ENCODE data around the gene NTN1.
A peak's percentile ranks its signal among the peaks of the same experiment; 100 is the strongest.
"Not testable (repeated sequence)": the region's sequence is repeated elsewhere in the genome, so short reads cannot be mapped to it uniquely, and the experiment has no call there.

Gene NTN1

GRCh38 chr17:9021158-9021991 is at the start of gene NTN1:
TSS of gene NTN1 (plus strand) at chr17:9021510. CDS start at chr17:9022374, 864 bp downstream.
- peak in 1 of 2 experiments; percentile 4 for DNase-seq (ENCODE audit: low read depth in 2 of 2)

- no peak for DNase-seq (ENCODE audit: low read depth in 2 of 2)
These were observed 46.1 kb upstream of the NTN1 start for GRCh38 chr17:8975091-8975725.

DNA sequence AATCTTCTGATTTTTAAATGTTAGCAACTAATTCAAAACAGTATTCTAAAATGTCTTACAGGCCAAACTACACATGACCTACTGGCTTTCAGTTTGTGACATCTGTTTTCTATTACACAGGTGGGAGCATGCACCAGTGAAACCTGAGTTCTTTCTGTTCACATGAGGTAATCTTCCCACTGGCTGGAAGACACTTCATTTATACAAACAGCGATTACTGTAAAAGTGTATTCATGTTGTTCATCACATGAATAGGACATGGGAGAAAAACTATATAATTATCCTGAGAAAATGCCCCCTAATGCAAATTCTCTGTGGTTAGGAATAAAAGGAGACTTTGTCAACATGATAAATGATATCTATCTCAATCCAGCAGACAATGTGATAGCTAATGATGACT is 44.7 kb upstream of the NTN1 start:
- no peak for DNase-seq (ENCODE audit: low read depth in 2 of 2)

GRCh38 chr17:8979715-8980114 is 41.6 kb upstream of the NTN1 start:
- no peak for DNase-seq (ENCODE audit: low read depth in 2 of 2)

DNA sequence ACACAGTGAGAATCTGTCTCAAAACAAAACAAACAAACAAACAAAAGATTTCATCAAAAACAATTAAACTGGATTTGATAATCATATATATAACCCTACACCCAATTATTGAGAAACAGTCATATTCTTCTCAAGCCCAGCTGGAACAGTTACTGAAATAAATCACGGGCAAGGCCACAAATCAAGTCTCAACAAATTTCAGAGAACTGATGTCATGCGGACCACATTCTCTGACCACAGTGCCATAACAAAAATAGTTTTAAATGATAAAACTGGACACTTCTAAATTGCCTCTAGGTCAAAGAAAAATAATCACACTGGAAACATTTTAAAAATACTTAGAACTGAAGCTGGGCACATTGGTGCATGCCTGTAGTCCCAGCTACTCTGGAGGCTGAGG is 39.9 kb upstream of the NTN1 start:
- no peak for DNase-seq (ENCODE audit: low read depth in 2 of 2)

- not testable (repeated sequence) for DNase-seq (ENCODE audit: low read depth in 2 of 2)
These were observed 37.1 kb upstream of the NTN1 start for GRCh38 chr17:8984225-8984624.

DNA sequence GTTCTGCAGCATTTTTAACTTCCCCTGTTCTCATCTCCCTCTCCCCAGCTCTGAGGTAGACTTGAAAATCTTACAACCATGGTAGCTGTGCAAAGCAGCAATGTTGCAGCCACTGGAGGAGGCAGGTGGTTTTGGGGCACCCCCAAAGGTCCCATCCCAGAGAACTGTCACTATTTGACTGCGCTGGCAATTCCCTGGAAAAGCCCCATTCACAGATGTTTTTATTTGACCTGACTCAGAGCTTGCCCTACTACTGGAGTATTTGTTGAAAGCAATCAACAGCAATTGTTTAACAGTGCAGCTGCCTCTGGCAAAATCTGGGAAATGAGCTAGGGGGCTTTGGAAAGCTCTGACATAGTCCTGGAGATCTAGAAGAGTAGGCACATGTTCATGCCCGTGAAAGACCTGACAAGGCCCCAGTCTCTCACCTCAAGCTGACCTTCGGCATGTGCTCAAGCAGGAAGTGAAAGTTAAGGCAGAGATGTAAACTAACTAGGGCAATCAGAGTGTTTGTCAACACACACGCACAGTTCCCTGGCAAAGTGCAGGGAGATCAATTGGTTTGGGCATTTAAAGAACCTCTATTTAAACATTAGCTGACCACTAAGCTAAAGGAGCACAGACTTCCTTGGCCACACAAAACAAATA is 36.1 kb upstream of the NTN1 start:
- no peak for DNase-seq (ENCODE audit: low read depth in 2 of 2)

DNA sequence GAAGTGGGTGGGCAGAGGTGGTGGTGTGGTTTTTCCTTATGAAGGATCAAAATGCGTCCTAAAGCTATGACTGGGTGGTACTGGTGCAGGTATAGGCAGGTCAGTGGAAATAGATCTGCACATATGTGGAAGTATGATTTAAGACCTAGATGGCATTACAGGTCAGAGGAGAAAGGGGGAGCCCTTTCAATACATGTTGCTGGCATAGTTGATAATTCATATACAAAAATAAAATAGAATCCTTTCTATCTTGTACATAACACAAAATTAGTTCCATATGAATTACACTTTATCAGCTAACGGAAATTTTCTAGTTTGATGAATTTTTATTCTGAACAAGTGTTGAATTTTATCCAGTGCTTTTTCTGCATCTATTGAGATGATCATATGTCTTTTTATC is 35.0 kb upstream of the NTN1 start:
- no peak for DNase-seq (ENCODE audit: low read depth in 2 of 2)

- not testable (repeated sequence) for DNase-seq (ENCODE audit: low read depth in 2 of 2)
These were observed 32.9 kb upstream of the NTN1 start for GRCh38 chr17:8988263-8988935.

DNA sequence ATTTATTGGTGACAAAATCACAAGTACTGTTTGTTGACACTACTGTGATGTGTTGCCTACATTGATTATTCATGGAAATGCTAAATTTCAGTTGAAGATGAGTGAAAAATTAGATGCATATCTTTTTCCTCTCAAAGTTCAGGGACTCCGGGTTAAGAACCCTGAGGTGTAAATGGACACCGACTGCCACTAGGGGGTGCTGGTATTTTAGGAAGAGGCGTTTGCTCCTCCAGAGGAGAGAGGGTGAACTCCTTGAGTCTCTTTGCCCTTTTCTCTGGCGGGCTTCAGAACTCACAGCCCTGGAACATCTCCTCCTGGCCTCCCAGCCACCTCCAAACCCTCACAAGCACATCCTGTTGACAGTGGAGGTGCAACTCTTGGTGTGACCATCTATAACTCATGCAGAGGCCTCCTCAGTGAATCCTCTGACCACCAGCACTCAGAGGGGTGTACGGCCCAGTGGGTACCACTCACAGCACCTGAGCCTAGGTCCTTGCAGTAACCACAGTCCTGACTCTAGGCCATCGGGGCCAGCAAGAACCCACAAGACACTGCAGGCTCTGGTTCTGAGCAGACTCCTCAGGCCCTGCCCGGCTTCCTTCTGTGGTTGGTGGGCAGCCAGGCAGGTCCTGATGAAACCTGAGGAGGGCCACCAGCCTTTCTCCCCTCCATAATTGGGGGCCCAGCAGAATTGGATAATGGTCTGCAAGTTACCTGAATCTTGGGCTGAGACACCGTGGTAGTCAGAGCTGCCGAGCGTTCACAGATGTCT is 29.6 kb upstream of the NTN1 start:
- peak; percentile 23 to 25 for DNase-seq (ENCODE audit: low read depth in 2 of 2)

- peak; percentile 5 to 10 for DNase-seq (ENCODE audit: low read depth in 2 of 2)
These were observed 27.0 kb upstream of the NTN1 start for GRCh38 chr17:8994319-8994718.

DNA sequence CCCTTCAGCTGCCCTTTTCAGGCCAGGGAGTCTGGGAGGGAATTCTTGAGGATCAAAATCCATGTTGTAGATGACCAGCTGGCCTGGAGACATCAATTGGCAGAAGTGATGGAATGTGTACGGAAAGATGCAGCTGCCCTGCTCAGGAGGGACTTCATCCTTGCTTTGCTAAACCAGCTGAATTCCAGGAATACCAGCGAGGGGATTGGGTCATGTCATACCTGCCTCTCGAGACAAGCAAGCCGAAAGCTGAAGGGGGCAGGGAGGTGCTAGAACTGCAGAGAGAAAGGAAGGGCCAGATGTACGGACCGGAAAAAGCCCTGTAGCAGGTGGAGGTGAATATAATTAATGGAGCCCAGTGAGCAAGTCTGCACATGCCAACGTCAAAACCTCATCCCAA is 25.6 kb upstream of the NTN1 start:
- DNase-seq (ENCODE audit: low read depth in 2 of 2): no peak

DNA sequence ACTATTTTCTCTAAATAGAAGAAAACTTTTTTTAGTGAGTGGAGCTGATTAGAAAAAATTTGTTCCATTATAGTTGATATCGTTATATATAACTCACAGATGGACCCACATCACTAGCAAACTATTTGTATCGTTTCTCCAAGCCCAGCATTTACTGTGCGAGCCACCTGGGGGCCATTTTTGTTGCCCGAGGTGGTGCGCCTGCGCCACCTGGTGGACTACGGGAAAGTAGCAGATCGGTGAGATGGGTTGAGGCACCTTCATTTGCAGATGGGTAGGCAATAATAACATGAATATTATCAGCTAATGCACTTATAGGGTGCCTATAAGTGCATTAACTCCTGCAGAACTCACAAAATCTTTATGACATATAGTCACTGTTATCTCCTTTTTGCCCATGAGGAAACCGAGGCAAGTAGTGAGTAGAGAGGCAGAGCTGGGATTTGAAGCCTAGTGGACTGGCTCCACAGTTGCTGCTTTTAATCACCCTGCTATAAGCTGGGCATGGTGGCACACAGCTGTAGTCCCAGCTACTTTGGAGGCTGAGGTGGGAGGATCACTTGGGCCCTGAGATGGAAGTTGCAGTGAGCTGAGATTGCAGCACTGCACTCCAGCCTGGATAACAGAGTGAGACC is 23.2 kb upstream of the NTN1 start:
- DNase-seq (ENCODE audit: low read depth in 2 of 2): peak in 1 of 2 experiments; percentile 18

- DNase-seq (ENCODE audit: low read depth in 2 of 2): no peak
These were observed 19.8 kb upstream of the NTN1 start for GRCh38 chr17:9001559-9001958.

DNA sequence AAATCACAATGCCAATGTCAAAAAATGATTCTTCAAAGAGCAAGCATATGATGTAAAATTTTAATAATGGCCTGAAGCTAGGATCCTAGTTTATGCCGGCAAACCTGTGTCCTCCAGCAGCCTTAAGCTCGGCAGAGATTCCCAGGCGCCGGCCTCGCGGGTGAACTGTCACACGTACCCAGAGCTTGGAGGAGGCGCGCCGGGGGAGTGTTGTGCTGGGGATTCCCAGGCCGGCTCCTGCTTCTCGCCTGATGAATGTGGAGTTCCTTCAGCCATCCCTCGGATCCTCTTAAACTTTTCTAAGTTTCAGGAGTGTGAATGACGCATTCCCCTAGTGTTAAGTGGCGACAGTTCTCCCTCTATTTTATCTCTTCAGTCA is 19.1 kb upstream of the NTN1 start:
- DNase-seq (ENCODE audit: low read depth in 2 of 2): no peak

GRCh38 chr17:9002606-9003354 is 18.5 kb upstream of the NTN1 start:
- no peak for DNase-seq (ENCODE audit: low read depth in 2 of 2)

- no peak for DNase-seq (ENCODE audit: low read depth in 2 of 2)
These were observed 17.8 kb upstream of the NTN1 start for GRCh38 chr17:9003355-9004131.

GRCh38 chr17:9004132-9004960 is 17.0 kb upstream of the NTN1 start:
- no peak for DNase-seq (ENCODE audit: low read depth in 2 of 2)

DNA sequence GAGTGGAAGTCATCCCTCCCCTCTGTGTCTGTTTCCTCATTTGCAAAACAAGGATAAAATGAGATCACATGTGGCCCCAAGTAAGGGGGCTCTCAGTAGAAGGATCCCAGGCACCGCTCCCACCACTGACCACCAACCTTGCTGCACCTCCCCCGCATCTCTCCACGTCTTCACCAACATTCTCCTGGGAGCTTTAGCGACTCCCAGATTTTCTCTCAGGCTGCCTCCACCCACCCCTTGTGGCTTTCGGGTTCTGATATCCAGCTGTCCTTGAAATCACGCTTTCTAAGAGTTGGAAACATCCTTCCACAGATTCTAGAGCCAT is 16.4 kb upstream of the NTN1 start:
- DNase-seq (ENCODE audit: low read depth in 2 of 2): no peak
